NCI-H2107 treated with DMSO at 0.1 percent for 48 hours (cell line): ENCODE measurements around the gene MPZL1.
A peak's percentile ranks its signal among the peaks of the same experiment; 100 is the strongest.

Source experiments
- DNase-seq: peaks from one replicate; lab custom pipeline; 2025; ENCODE audit not compliant: unreplicated experiment; lab: John Stamatoyannopoulos, UW

The MPZL1 gene

DNA sequence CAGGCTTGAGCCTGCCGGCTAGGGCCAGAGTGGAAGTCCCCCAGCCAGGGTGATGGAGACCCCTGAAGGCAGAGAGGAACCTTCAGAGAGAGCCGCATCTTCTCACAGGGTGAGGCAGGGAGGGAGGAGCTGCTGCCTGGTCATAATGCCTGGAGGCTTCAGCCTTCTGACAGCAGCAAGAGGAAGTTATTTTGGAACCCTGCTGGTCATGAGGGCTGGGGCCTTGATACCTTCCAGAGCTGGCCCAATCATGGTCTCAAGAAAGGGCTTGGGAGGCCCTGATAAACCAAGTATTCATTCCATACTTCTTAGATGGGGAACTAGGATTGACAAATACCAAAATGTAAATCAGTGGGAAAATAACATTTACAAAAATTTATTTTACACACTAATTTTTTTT lies 26.6 kb upstream of the MPZL1 start:
- no peak for DNase-seq

DNA sequence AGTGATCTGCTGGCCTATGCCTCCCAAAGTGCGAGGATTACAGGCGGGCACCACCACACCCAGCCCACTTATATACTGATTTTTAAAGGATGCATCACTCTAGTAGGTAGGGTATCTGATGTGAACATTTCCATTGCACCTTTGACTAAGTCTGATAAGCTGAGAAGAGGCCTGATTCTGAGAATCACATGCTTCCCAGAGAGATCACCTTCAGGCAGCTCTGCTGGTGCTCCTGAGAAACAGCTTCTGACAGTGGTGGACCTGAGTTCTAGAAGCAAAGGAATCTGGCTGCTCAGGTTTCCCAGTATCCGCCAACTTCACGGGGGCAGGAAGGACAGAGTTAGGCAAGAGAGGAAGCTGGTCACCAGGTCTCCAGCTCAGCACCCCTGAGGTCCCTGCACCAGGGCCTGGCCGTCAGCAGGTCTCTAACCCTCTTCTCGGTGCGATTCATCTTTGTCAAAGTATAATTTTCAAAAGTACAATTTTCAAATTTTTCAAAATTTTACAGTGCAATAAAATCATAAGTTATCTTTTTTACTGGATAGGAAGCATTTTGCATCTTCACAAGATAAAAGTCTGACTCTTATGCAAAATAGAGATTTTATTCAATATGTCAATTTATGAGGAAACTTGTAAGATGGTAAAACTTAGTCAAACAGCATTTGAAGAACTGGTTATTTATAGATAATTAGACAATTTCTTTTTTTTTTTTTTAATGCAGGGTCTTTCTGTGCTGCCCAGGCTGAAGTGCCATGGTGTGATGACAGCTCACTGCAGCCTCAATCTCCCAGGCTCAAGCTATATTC lies 25.8 kb upstream of the MPZL1 start:
- DNase-seq = no peak

- DNase-seq = no peak
Observed at GRCh38 chr1:167697667-167698141, 24.1 kb upstream of the MPZL1 start.

- no peak for DNase-seq
Observed at GRCh38 chr1:167698313-167698712, 23.5 kb upstream of the MPZL1 start.

GRCh38 chr1:167701510-167701909 lies 20.3 kb upstream of the MPZL1 start:
- DNase-seq = no peak

DNA sequence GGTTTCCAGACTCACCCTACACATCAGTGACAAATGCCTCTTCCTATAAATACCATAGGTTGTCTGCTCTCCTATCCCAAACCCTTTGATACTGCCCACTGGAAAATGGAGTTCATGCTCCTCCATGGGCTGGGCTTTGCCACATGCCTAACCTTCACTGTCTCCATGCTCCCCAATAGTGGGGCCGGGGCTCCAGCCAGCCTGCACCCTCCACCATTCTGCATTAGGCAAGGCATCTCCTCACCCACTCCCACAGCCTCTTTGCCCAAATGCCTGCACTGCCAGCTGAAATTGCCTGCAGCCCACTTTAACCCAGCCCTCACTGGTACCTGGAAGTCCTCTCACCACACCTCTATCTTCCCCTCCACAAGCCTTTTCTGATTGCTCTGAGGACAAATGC lies 18.2 kb upstream of the MPZL1 start:
- DNase-seq = no peak

GRCh38 chr1:167704715-167705114 lies 17.1 kb upstream of the MPZL1 start:
- DNase-seq = no peak

- DNase-seq = no peak
Observed at GRCh38 chr1:167705250-167705649, 16.5 kb upstream of the MPZL1 start.

GRCh38 chr1:167706363-167706762 lies 15.4 kb upstream of the MPZL1 start:
- DNase-seq = no peak

DNA sequence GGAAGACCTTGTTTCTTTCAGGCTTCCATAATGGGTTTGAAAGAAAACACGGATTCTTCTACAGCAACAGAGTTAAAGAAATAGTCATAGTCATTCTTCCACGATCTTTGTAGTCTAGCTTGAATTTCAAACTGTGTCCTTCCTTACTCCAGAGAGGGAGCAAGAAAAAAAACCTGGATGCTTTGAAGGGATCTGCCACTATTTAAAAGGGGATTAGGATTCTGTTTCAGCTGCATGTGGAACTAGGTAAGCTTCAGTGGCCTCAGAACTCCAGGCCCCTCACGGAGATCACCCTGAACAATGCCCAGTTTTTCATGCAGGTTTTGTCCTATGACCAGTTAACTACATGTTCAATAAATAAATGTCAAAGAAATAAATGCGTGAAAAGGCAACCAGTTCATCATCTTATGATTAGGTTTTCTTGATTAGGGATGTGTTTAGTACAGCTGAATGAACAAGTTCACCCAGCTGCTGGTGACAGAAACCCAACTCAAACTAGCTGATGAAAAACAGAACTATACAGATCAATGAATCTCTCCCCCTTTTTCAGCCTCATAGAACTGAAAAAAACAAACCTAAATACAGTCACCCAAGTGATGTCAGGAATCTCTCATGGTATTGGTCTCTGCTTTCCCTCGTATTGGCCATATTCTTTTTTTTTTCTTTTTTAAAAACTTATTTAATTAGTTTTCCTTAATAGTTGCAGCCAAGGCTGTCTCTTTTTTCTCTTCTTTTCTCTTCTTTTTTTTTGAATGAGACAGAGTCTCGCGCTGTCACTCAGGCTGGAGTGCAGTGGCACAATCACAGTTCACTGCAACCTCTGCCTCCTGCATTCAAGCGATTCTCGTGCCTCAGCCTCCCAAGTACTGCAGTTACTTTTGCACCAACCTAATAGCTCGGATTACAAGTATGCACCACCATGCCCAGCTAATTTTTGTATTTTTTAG lies 14.6 kb upstream of the MPZL1 start:
- DNase-seq = no peak

DNA sequence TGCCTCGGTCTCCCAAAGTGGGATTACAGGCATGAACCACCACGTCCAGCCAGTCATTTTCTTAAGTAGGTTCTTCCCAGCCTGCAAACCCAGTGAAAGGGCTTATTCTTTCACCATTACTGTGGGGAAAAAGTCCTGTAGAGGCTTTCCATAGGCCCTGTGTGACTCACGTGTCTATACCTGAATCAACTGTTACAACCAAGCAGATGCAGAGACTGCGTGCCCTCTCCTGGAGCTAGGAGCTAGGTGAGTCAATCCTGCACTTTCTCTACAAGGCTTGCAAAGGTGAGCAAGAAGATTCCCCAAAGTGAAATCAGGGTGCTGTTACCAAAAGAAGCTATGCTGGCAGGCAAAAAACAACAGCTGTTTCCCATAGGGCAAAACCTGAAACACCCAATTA lies 13.8 kb upstream of the MPZL1 start:
- DNase-seq = no peak

DNA sequence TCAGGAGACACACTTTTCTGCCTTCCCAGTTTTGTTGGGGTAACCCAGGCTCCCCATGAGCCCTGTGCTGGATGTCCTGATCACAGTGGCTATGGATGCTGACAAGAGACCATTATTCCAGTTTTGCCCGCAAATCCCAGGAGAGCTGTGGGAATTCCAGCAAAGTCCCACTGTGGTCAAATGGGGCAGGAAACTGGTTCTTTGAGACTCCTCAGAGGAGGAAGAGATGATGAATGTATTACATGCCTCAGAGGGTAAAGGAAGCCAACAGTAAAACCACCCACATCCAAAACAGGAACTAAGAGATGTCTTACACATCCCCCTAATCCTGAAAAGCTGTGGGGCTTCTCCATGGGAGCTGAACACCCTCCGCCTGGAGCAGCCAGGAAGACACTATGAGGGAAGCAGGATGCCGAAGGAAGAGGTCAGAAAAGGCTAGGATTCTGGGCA lies 12.8 kb upstream of the MPZL1 start:
- DNase-seq = no peak

DNA sequence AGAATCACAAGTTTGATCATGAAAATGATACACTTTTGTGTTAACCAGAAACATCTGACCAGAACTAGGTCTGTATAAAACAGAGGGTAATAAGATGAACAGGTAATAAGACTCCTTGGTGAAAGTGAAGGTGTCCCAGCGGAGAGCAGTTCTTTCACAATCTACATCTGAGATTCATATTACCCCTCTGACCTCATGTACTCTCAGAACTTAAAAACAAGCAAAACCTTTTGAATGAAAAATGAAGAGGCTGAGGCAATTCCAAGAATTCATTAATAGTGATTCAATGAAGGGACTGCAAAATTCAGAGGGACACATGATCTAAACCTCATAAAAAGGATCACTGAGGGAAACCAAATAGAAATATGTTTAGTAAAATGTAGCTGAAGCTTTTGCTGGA lies 10.9 kb upstream of the MPZL1 start:
- DNase-seq = peak; percentile 40

- DNase-seq = no peak
Observed at GRCh38 chr1:167711797-167712196, 10.0 kb upstream of the MPZL1 start.

DNA sequence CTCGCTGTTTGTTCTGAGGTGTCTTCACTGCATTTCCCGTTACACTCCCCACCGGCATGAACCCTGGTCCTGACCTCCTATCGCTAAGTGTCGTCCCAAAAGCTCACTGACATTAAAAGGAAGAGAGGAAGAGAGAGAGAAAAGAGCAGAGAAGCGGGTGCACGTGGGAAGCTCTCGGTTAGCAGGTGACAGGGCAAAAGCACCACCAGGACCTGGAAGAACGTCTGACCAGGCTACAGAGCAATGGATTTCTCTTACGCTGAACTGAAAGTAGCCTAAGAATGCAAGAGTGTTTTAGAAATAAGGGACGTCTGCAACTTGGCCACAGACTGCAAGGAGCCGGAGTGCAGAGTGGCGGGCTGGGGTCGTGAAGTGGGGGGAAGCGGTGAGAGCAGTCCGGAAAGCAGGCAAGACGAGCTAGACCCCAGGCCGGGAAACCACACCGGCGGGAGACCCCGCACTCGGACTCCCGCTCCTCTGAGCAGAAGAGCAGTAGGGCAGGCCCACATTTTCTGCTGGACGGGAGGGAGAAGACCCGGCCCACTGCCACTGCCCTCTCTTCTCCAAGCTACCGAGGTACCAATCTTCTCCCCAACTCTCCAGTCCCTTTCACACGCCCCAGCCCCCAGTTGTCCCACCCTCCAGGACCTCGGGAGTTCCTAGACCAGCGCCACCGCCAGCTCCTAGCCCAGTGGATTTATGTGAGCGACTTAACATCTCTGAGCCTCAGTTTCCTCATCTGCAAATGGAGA lies 8.3 kb upstream of the MPZL1 start:
- no peak for DNase-seq

GRCh38 chr1:167714098-167714438 lies 7.7 kb upstream of the MPZL1 start:
- no peak for DNase-seq

DNA sequence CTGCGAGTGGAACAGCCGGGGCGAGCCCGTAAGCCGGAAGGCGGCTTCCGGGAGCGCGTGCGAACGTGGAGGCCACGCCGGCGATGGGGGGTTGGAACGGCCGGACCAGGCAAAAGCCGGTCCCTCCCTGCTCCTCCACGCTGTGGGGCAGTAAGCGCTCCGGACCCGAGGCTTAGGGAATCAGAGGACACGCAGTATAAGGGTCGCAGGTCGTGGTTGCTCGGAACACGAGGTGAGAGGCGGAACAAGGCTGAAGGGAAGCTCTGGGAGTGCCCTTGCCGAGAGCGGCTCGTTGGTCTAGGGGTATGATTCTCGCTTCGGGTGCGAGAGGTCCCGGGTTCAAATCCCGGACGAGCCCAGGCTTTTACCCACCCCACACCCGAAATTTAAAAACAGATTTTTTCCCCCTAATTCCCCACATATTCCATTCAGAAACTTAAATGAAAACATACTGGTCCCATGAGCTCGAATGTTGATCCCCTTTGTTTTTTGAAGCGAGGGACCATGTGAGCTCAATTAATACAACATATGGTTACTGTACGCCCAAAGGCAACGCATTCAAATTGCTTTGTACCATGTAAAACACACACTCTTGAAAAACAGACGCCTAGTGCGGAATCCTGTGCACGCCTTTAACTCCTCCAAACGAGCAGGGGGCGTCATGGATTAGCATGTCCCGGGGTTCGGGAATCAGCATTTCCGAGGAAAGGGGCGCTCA lies 7.2 kb upstream of the MPZL1 start:
- peak; percentile 80 for DNase-seq

DNA sequence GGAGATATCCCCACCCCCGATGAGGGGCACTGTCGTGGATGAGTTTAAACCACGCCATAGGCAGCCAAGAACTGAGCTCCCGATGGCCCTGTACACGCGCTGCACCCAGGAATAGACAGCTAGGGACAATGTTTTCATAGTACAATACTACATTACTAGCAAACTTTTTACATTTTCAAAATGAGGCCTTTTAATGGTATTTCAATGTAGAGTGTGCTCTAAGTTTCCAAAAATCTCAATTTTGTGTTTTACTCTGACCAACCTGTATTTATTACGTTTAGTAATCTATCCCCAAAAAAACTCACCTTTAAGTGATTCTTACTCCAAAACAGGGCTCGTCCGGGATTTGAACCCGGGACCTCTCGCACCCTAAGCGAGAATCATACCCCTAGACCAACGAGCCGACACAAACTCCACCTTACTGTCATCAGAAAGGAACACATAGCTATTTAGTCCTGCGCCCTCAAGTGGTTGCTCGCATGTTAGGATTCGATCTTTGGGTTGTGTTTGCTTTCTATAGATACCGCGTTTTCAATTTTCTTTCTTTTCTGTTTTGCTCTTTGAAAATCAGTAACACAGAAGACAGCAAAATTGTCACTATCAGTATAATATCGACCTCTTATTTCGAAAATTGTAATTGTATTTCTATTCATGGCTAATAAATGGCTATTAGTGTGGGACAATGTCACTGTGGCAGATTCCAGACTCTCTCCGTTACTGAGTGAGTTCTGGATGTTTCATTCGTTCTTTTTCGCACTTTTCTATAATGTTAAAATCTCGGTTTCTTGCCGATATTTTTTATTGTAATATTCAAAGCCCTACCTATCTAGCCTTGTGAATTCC lies 6.4 kb upstream of the MPZL1 start:
- peak; percentile 92 for DNase-seq

- DNase-seq = no peak
Observed at GRCh38 chr1:167716000-167716271, 5.8 kb upstream of the MPZL1 start.

DNA sequence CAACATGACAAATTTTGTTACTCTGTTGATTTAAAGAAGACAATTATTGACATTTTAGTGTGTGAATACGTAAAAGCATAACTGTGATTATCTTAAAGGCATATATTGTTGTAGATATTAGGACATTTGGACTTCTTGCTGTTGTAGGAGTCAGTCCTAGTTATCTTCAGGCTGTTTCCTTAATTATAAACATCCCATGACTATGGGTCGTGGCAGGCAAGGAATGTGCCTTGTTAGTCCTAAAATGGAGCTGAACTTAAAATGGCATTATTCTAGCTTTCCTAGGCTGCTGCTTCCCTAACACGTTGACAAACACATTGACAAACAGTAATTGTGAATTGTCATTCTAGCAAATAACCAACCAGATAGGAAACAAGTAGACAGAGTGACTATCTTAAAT lies 4.4 kb upstream of the MPZL1 start:
- DNase-seq = no peak
